Measurements from ENCODE around the gene SLC22A23. TPM values are rescaled to one million over a fixed set of nuclear protein-coding genes. Genes with fewer than 3 reads are reported as not detected.

Gene SLC22A23
- total RNA-seq, 2 donors from 2014 or later: 85.7 to 89.5 TPM

DNA sequence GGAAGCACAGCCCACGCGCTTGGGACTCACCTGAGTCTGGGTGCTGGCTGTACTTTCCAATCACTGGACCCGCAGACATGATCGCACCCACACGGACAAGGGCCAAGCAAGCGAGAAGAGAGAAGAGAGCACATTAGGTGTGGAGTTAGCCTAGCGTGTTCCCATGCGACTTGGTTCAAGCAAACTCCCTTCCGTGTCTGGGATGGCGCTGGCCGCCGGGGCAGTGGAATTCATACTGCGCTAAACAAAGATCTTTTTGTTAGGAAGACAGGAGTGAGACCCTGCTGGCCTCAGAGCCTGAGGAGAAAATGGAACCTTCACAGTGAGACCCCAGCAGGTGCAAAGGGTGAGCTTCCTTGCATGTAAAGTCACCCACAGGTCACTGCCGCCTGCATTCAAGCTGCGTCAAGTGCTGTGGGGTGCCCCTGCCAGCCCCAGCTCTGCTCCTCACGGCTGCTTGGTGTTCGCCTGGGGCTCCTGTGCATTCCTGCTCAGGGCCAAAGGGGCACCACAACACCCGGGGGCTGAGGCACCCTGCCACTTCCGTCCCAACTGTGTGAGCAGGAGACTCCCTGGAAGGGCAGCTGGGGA is 171.7 kb downstream of the SLC22A23 start:
- TF ChIP-seq, protein P1, sequence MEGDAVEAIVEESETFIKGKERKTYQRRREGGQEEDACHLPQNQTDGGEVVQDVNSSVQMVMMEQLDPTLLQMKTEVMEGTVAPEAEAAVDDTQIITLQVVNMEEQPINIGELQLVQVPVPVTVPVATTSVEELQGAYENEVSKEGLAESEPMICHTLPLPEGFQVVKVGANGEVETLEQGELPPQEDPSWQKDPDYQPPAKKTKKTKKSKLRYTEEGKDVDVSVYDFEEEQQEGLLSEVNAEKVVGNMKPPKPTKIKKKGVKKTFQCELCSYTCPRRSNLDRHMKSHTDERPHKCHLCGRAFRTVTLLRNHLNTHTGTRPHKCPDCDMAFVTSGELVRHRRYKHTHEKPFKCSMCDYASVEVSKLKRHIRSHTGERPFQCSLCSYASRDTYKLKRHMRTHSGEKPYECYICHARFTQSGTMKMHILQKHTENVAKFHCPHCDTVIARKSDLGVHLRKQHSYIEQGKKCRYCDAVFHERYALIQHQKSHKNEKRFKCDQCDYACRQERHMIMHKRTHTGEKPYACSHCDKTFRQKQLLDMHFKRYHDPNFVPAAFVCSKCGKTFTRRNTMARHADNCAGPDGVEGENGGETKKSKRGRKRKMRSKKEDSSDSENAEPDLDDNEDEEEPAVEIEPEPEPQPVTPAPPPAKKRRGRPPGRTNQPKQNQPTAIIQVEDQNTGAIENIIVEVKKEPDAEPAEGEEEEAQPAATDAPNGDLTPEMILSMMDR (IDR thresholded peaks at IDR 0.05): no peak
- Histone ChIP-seq H3K27ac (no peak overlapping the region), H3K27me3 (no peaks in the 10 kb centered on the region), H3K9ac (ENCODE audit: low read depth in 2 of 2, low read length in 2 of 2) (no peak overlapping the region), H3K9me3 (no peaks in the 10 kb centered on the region), H3K36me3 (no peaks in the 10 kb centered on the region), H3K4me3 (no peak overlapping the region), H3K4me1 (no peaks in the 10 kb centered on the region)
- DNase-seq: no peak
- intact Hi-C loops (cut with DNase I): no loop called here

DNA sequence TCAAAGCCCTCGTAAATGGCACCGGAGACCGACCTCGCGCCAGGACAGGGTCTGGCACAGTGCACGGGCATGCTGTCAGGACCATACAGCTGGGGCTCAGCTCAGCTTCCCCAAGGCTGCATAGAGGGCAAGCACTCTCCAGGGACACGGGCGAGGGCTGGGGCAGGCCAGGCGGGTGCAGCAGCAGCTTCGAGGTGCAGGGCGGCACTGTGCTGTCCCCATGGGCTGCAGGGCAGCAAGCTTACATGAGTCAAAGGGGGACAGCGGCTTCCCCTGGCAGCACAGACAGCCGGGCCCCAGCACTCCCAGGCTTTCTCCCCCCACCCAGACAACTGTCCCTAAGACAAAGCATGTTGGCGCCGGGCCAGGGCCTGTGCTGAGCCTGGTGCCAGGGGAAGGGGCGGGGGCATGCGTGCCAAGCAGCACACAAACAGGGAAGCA is 172.4 kb downstream of the SLC22A23 start:
- H3K27ac ChIP-seq: no peak overlapping the region
- TF ChIP-seq, protein P1 (IDR thresholded peaks at IDR 0.05): no peak
- H3K27me3 ChIP-seq: no peaks in the 10 kb centered on the region
- no peaks in the 10 kb centered on the region for H3K9me3 ChIP-seq
- no peak overlapping the region for H3K9ac ChIP-seq (ENCODE audit: low read depth in 2 of 2, low read length in 2 of 2)
- intact Hi-C loops (cut with DNase I): loop anchor here (5.0 kb wide), 1 partner anchor 173 kb away; the partner anchor contains the start of gene SLC22A23
- H3K4me1 ChIP-seq: no peaks in the 10 kb centered on the region
- H3K4me3 ChIP-seq: no peak overlapping the region
- DNase-seq: no peak
- no peaks in the 10 kb centered on the region for H3K36me3 ChIP-seq

DNA sequence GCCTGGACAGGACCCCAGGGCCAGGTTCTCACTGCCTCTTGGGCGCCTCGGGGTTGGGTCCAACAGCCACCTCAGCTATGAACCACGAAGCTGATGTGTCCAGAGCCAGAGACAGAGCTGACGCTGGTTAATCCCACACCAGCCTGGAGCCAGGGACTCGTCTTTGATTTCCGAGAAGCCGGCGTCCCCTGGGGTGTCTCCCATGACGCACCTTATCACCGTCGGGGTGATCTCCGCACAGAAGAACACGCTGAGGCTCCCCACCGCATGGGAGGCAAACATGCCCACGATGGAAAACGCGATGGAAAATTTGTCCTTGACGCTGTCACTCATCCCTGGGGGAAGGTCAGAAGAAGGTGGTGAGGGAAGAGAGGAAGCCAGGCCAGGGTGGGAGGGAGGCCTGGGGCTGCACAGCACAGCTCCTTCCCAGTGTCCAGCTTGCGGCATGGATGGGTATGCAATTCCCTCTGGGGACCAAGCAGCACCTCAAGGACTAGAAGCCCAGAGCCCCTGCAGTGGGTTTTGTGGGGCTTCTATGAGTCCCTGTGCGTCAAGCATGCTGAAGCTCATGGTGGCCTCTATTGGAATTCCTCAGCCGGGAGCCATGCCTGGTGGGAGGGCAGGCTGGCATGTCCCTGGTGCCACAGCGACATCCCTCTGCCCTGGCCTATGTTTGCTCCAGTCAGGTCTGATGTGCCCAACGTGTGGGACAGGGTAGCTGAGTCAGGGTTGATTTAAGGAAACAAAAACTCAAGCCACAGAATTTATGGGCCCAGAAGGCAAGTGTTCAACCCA is 173.0 kb downstream of the SLC22A23 start:
- no peaks in the 10 kb centered on the region for H3K36me3 ChIP-seq
- intact Hi-C loops (cut with DNase I): loop anchor here (5.0 kb wide), 1 partner anchor 173 kb away; the partner anchor contains the start of gene SLC22A23

DNA sequence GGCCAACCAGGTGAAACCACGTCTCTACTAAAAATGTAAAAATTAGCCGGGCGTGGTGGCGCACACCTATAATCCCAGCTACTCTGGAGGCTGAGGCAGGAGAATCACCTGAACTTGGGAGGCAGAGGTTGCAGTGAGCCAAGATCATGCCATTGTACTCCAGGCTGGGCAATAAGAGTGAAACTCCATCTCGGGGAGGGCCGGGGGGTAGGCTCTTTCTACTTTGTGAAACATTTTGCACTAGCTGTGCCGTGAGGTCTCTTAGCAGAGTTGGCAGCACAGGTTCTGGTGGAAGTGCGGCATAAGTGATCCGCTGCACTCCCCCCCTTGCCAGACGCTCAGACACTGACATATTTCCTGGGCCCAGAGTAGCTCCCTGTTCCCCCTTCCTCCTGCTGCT is 173.6 kb downstream of the SLC22A23 start:
- Histone ChIP-seq H3K27me3 (no peaks in the 10 kb centered on the region), H3K36me3 (no peaks in the 10 kb centered on the region), H3K9ac (ENCODE audit: low read depth in 2 of 2, low read length in 2 of 2) (no peak overlapping the region), H3K27ac (no peak overlapping the region), H3K4me3 (no peak overlapping the region), H3K4me1 (no peaks in the 10 kb centered on the region), H3K9me3 (no peaks in the 10 kb centered on the region)
- DNase-seq: no peak
- intact Hi-C loops (cut with DNase I): loop anchor here (5.0 kb wide), 1 partner anchor 174 kb away; the partner anchor contains the start of gene SLC22A23
- TF ChIP-seq, protein P1 (IDR thresholded peaks at IDR 0.05): no peak

More for the DNA sequence above, 173.0 kb downstream of the SLC22A23 start:
- H3K27ac ChIP-seq: no peak overlapping the region
- H3K4me1 ChIP-seq: no peaks in the 10 kb centered on the region
- TF ChIP-seq, protein P1 (IDR thresholded peaks at IDR 0.05): no peak
- H3K4me3 ChIP-seq: no peak overlapping the region
- H3K9ac ChIP-seq (ENCODE audit: low read depth in 2 of 2, low read length in 2 of 2): no peak overlapping the region
- H3K27me3 ChIP-seq: no peaks in the 10 kb centered on the region
- no peak for DNase-seq
- no peaks in the 10 kb centered on the region for H3K9me3 ChIP-seq

DNA sequence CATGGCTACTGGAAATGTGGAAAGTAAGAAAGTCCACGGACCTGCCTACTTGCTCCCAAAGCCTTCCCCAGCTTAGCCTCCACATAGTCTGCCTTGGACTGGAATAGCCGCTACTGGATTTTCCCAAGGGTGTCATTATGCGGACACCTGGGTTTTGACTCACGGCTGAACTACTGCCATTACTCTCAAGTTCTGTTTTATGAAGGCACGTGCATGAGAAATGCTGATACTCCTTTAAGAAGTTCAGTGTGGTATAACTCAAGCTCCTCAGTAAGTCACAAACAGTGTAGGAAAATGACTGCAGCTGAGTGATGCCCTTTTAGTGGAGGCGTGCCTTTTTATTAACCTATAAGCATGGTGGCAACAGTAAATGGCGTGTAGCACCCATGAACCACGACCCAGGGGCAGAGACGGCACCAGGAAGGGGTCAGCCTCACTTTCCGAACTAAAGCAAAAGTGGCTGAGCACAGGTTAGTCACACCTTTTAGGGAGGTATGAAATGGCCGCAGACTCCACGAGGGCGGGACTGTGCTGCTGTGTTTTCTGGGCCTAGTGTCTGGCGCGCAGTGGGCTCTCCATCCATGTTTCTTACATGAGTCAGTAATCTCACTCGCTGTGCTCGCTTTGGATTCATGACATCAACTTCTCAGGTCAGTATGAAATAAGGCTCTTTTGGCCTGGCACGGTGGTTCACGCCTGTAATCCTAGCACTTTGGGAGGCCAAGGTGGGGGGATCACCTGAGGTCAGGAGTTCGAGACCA is 174.2 kb downstream of the SLC22A23 start:
- Histone ChIP-seq H3K4me1 (no peaks in the 10 kb centered on the region), H3K27ac (no peak overlapping the region), H3K9me3 (no peaks in the 10 kb centered on the region), H3K4me3 (no peak overlapping the region), H3K36me3 (peaks cover 2% of the 10 kb centered on the region), H3K27me3 (no peaks in the 10 kb centered on the region), H3K9ac (ENCODE audit: low read depth in 2 of 2, low read length in 2 of 2) (no peak overlapping the region)
- DNase-seq: no peak
- intact Hi-C loops (cut with DNase I): loop anchor here (5.0 kb wide), 1 partner anchor 175 kb away; the partner anchor contains the start of gene SLC22A23
- TF ChIP-seq, protein P1 (IDR thresholded peaks at IDR 0.05): no peak

Measured in colonic mucosa (tissue), 4 donors.